CD1c-positive myeloid dendritic cell (primary cell): ENCODE data around the gene FGFR3.

Experiments used
- DNase-seq: peaks from one replicate; pipeline ENCODE4 v3.0.0-alpha.2; 2016; ENCODE audit errors: extremely low spot score

FGFR3 gene

GRCh38 chr4:1770245-1770644, 22.8 kb upstream of the FGFR3 start:
- no peak for DNase-seq

GRCh38 chr4:1770791-1771231, 22.3 kb upstream of the FGFR3 start:
- no peak for DNase-seq

GRCh38 chr4:1771555-1772305, 21.4 kb upstream of the FGFR3 start:
- DNase-seq = no peak

- DNase-seq = no peak
Observed at GRCh38 chr4:1772853-1773538, 20.1 kb upstream of the FGFR3 start.

GRCh38 chr4:1773754-1774153, 19.3 kb upstream of the FGFR3 start:
- no peak for DNase-seq

GRCh38 chr4:1775731-1776500, 17.2 kb upstream of the FGFR3 start:
- no peak for DNase-seq

GRCh38 chr4:1776521-1777161, 16.5 kb upstream of the FGFR3 start:
- DNase-seq = no peak

- no peak for DNase-seq
Observed at GRCh38 chr4:1777822-1778641, 15.1 kb upstream of the FGFR3 start.

GRCh38 chr4:1778642-1779392, 14.3 kb upstream of the FGFR3 start:
- DNase-seq = no peak

GRCh38 chr4:1779588-1780382, 13.3 kb upstream of the FGFR3 start:
- no peak for DNase-seq

- no peak for DNase-seq
Observed at GRCh38 chr4:1780435-1780834, 12.7 kb upstream of the FGFR3 start.

- DNase-seq = no peak
Observed at GRCh38 chr4:1783015-1783414, 10.1 kb upstream of the FGFR3 start.

GRCh38 chr4:1783970-1784369, 9.1 kb upstream of the FGFR3 start:
- no peak for DNase-seq

- no peak for DNase-seq
Observed at GRCh38 chr4:1784395-1784788, 8.7 kb upstream of the FGFR3 start.

- no peak for DNase-seq
Observed at GRCh38 chr4:1784789-1785591, 8.1 kb upstream of the FGFR3 start.

- no peak for DNase-seq
Observed at GRCh38 chr4:1785592-1785991, 7.5 kb upstream of the FGFR3 start.

GRCh38 chr4:1786544-1787362, 6.3 kb upstream of the FGFR3 start:
- no peak for DNase-seq
